ENCODE results near the gene MOCS3.

Gene MOCS3

GRCh38 chr20:50980851-50981713 lies 22.5 kb downstream of the MOCS3 start:
- H3K4me3 ChIP-seq (ENCODE audit: low read depth, low read length), result no peak overlapping the region
- no peak for DNase-seq (ENCODE audit: low read depth)

GRCh38 chr20:50981714-50982048 lies 23.1 kb downstream of the MOCS3 start:
- no peak overlapping the region for H3K4me3 ChIP-seq (ENCODE audit: low read depth, low read length)
- DNase-seq (ENCODE audit: low read depth), result no peak
- TF ChIP-seq CTCF (IDR thresholded peaks at IDR 0.05; ENCODE audit: control insufficient read depth, extremely low read depth, insufficient read depth), result no peak

More at GRCh38 chr20:50980851-50981713, 22.5 kb downstream of the MOCS3 start:
- TF ChIP-seq CTCF (IDR thresholded peaks at IDR 0.05; ENCODE audit: control insufficient read depth, extremely low read depth, insufficient read depth), result peak; percentile 88

- TF ChIP-seq CTCF (IDR thresholded peaks at IDR 0.05; ENCODE audit: control insufficient read depth, extremely low read depth, insufficient read depth), result no peak
- peak; percentile 78 for DNase-seq (ENCODE audit: low read depth)
- no peak overlapping the region for H3K4me3 ChIP-seq (ENCODE audit: low read depth, low read length)
Observed at GRCh38 chr20:50982363-50982762, 23.7 kb downstream of the MOCS3 start.

- H3K4me3 ChIP-seq (ENCODE audit: low read depth, low read length), result no peak overlapping the region
- TF ChIP-seq CTCF (IDR thresholded peaks at IDR 0.05; ENCODE audit: control insufficient read depth, extremely low read depth, insufficient read depth), result no peak
- DNase-seq (ENCODE audit: low read depth), result no peak
Observed at GRCh38 chr20:50983321-50983720, 24.7 kb downstream of the MOCS3 start.

- TF ChIP-seq CTCF (IDR thresholded peaks at IDR 0.05; ENCODE audit: control insufficient read depth, extremely low read depth, insufficient read depth), result peak; percentile 92
- peak; percentile 84 for DNase-seq (ENCODE audit: low read depth)
- 0 out of 2 replicates have a peak overlapping the region, but pooled peaks have one; percentile 9 for H3K4me3 ChIP-seq (ENCODE audit: low read depth, low read length)
Observed at GRCh38 chr20:50987493-50988210, 29.0 kb downstream of the MOCS3 start.

- no peak for TF ChIP-seq CTCF (IDR thresholded peaks at IDR 0.05; ENCODE audit: control insufficient read depth, extremely low read depth, insufficient read depth)
- DNase-seq (ENCODE audit: low read depth), result no peak
- no peak overlapping the region for H3K4me3 ChIP-seq (ENCODE audit: low read depth, low read length)
Observed at GRCh38 chr20:50991076-50991475, 32.5 kb downstream of the MOCS3 start.
